COR-L47 (cell line): ENCODE measurements around the gene RHOBTB1.
A peak's percentile ranks its signal among the peaks of the same experiment; 100 is the strongest.
"Not testable (repeated sequence)": the region's sequence is repeated elsewhere in the genome, so short reads cannot be mapped to it uniquely, and the experiment has no call there.

Source experiments
- DNase-seq: peaks from one replicate; lab custom pipeline; 2025; lab: John Stamatoyannopoulos, UW

The RHOBTB1 gene

GRCh38 chr10:60906825-60907224 is 37.2 kb downstream of the RHOBTB1 start:
- not testable (repeated sequence) for DNase-seq

GRCh38 chr10:60906411-60906810 is 37.6 kb downstream of the RHOBTB1 start:
- no peak for DNase-seq

- no peak for DNase-seq
Observed at GRCh38 chr10:60905580-60905979, 38.4 kb downstream of the RHOBTB1 start.

- no peak for DNase-seq
Observed at GRCh38 chr10:60903096-60903495, 40.9 kb downstream of the RHOBTB1 start.

GRCh38 chr10:60901561-60902235 is 42.3 kb downstream of the RHOBTB1 start:
- DNase-seq, result peak; percentile 87

GRCh38 chr10:60899266-60899665 is 44.7 kb downstream of the RHOBTB1 start:
- DNase-seq, result no peak

- no peak for DNase-seq
Observed at GRCh38 chr10:60898321-60898720, 45.7 kb downstream of the RHOBTB1 start.

- DNase-seq, result no peak
Observed at GRCh38 chr10:60896810-60897209, 47.2 kb downstream of the RHOBTB1 start.

- no peak for DNase-seq
Observed at GRCh38 chr10:60896033-60896432, 48.0 kb downstream of the RHOBTB1 start.

GRCh38 chr10:60894786-60895185 is 49.2 kb downstream of the RHOBTB1 start:
- no peak for DNase-seq

GRCh38 chr10:60893231-60893630 is 50.8 kb downstream of the RHOBTB1 start:
- DNase-seq, result no peak

GRCh38 chr10:60892571-60892970 is 51.4 kb downstream of the RHOBTB1 start:
- no peak for DNase-seq

GRCh38 chr10:60890811-60891210 is 53.2 kb downstream of the RHOBTB1 start:
- DNase-seq, result no peak

- peak; percentile 6 for DNase-seq
Observed at GRCh38 chr10:60883187-60883586, 60.8 kb downstream of the RHOBTB1 start.

- DNase-seq, result peak; percentile 20
Observed at GRCh38 chr10:60878224-60878623, 65.8 kb downstream of the RHOBTB1 start.

GRCh38 chr10:60877777-60878120 is 66.2 kb downstream of the RHOBTB1 start:
- peak; percentile 6 for DNase-seq

GRCh38 chr10:60877061-60877776 is 66.8 kb downstream of the RHOBTB1 start:
- DNase-seq, result no peak

- DNase-seq, result no peak
Observed at GRCh38 chr10:60873758-60874157, 70.2 kb downstream of the RHOBTB1 start.

GRCh38 chr10:60872451-60872850 is 71.5 kb downstream of the RHOBTB1 start:
- no peak for DNase-seq

- no peak for DNase-seq
Observed at GRCh38 chr10:60871215-60871614, 72.8 kb downstream of the RHOBTB1 start.

- peak; percentile 76 for DNase-seq
Observed at GRCh38 chr10:60870803-60871202, 73.2 kb downstream of the RHOBTB1 start.

- DNase-seq, result peak; percentile 76
Observed at GRCh38 chr10:60870416-60870728, 73.6 kb downstream of the RHOBTB1 start.

GRCh38 chr10:60869652-60870415 is 74.2 kb downstream of the RHOBTB1 start:
- no peak for DNase-seq
